HG03060 (cell line): ENCODE measurements around the gene FXYD6.

Experiments used
- ATAC-seq: cut with Tn5 transposase; IDR thresholded peaks from one replicate; pipeline ENCODE4 v1.9.1; 2021; ENCODE audit warnings: low read depth, moderate number of reproducible peaks; ENCODE audit not compliant: unreplicated experiment

The FXYD6 gene

GRCh38 chr11:117833401-117833891 lies 43.0 kb downstream of the FXYD6 start:
- ATAC-seq, result no peak

- no peak for ATAC-seq
Observed at GRCh38 chr11:117832511-117832910, 43.9 kb downstream of the FXYD6 start.

DNA sequence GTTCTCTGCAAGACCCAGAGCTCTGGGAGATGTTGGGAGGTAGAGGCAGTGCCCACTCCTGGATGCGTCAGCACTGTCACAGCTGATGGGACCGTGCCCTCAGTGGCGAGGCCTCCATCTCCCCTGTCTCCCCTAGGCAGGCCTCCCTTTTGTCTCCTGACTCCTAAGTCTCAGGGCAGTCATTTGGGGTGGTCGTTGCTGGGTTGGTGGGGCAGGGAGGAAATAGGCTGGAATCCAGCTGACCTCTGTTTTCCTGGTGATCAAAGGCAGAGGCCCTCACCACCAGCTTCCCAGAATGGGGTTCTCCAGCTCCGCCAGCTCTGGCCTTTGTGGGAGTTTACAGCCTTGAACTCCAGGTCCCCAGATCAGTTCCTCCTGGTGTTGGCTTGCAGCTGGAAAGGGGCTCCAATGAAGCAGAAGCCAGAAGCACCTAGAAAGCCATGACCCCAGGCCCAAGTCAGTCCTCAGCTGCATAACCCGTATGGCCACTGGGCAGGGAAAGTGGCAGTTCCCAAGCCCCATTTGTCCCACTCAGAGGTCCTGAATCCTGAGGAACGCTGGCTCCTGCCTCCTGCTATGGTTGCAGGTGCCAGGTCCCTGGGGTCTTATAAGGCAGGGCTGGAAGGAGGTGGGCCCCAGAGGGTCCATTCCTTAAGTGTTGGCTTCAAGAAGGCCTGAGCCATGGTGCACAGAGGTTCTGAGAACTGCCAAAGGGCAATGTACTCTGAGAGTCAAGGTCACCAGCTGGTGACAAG lies 44.6 kb downstream of the FXYD6 start:
- no peak for ATAC-seq

DNA sequence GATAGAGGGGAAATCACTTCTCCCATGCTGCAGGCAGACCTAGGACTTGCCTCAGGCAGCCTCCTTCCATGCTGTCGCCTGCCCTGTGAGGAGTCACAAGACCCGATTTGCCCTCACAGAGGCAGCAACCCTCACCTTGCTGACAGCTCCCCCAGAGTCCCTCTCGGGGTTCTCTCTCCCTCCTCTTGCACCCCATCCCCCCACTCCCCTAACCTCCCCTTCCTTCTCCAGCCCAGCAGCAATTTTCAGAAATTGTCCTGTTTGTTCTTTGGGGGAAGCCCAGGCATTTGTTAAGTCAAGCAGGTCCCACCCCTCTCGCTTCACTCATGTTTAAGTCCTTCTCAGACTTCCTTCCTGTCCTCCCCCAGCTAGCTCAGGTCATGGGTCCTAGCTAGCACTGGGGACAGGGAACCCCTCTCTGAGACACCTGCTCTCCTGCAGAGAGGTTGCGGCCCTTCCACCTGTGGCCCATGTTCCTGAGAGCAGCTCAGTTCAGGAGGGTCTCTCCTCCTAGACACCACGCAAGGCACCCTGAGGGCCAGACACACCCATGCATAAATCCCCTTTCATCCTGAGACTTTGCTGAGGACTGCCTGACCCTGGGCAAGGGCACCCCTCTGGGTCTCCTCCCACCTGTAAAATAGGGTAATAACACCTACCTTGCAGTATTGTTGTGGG lies 45.6 kb downstream of the FXYD6 start:
- ATAC-seq, result no peak

DNA sequence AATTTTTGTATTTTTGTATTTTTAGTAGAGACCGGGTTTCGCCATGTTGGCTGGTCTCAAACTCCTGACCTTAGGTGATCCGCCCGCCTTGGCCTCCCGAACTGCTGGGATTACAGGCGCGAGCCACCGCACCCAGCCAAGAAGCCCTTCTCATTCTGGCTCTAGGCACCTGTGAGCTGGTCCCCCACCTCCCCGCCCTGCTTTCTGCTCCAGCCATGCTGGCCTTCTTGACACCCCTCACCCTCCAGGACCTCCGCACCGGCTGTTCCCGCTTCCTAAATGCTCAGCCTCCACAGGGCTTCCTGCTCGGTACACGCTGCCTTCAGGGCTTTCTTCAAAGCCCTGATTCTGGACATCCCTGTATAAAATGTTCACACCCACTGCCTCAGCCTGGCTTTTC lies 46.4 kb downstream of the FXYD6 start:
- ATAC-seq, result no peak

- ATAC-seq, result no peak
Observed at GRCh38 chr11:117829369-117829725, 47.1 kb downstream of the FXYD6 start.

DNA sequence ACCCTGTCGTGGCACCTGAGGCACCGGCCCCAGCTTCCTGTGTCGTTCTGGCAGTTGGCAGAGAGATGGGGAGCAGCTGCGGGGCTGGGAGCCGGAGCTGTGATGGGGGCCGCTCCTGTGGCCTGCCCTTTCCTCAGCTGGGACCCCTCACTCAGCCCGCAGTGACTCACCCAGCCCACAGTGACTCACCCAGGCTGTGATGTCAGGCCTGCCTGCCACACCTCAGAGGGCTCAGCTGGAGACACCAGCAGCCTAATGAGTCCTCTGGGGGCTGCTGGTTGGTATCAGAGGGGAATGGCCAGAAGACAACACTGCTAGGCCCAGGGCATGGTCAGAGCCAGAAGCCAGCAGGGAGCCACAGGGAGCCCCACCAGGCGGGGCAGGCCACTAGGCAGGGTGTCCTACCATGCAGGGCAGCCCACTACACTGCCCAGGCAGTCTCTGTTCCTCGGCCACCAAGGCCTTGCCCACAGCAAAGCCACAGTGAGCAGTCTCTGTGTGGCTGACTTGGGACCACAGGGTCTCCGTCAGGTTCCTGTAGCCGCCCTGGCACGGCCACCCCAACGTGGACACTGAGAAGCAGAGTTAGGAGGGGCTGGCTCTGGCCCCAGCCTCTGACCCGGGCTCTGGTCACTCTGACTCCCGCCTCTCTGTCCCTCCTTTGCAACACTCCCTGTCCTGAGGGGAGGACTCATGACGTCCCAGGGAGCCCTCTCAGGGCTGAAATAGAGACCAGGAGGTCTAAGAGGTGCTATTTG lies 47.7 kb downstream of the FXYD6 start:
- ATAC-seq, result peak; percentile 40

- no peak for ATAC-seq
Observed at GRCh38 chr11:117827521-117828511, 48.6 kb downstream of the FXYD6 start.

DNA sequence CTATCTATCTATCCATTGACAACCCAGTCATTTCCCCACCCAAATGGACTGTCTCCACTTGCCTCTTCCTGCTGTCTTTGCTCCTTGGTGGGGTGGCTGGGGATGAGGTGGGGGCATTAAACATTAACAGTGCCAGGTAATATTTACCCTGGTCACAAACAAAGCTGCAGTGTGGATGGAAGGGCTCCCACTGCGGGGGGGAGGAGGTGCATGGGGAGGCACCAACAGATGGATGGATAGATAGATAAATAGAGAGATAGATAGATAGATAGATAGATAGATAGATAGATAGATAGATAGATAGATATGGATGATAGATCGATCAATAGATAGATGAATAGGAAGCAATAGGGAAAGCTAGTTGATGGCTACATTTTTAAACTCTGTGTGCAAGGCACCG lies 49.6 kb downstream of the FXYD6 start:
- no peak for ATAC-seq

GRCh38 chr11:117826190-117826570 lies 50.3 kb downstream of the FXYD6 start:
- ATAC-seq, result no peak

DNA sequence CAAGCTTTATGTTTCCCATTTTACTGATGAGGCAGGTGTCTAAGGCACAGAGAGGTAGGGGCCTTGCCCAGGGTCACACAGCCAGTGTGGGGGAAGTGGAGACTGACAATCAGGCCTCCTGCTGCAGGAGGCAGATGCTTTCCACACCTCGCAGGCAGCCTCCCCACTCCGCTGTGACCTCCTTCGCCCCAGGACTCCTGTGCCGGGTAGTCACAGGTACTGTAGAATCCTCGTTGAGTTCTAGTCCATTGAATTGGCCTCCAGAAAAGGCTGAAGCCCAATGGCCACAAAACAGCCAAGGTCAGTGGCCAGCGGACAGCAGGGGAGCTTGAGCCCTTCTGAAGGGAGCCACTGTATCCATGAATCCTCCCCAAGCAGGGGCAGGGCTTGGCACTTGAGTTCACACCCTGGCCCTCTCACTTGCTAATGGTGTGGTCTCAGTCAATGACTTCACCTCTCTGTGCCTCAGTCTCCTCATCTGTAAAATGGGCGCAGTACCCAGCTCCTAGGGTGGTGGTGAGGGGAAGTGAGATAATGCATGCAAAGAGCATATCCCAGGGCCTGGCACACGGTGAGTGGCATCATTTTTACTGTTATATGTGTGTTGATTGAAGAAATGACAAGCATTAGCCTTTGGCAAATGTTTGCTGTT lies 50.8 kb downstream of the FXYD6 start:
- no peak for ATAC-seq

- no peak for ATAC-seq
Observed at GRCh38 chr11:117824571-117825537, 51.6 kb downstream of the FXYD6 start, which contains the start of gene FXYD2. Gene FXYD2, minus strand, starts transcription at chr11:117824744. Its CDS starts 66 bp downstream, at chr11:117824678.

DNA sequence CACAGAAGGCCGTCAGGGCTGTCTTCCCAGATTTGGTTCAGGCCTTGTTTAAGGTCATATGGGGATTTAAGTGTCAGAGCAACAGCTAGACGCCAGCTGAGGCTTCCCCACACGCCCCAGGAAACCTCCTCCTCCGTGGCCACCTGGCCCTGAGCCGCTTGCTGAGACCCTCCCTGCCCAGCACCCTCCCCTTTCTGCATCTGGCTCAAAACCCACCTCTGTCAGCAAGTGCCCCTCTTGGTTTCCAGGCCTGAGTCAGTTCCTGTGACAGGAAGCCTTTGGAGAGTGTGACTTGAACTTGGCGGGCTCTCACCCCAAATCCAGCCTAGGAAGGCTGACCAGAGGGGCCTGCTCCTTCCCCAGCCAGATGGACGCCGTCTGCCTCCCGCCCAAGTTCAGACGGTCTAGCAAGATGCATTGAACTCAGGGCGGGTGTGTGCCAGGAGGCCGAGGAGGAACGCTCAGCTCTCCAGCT lies 52.5 kb downstream of the FXYD6 start:
- ATAC-seq, result no peak

DNA sequence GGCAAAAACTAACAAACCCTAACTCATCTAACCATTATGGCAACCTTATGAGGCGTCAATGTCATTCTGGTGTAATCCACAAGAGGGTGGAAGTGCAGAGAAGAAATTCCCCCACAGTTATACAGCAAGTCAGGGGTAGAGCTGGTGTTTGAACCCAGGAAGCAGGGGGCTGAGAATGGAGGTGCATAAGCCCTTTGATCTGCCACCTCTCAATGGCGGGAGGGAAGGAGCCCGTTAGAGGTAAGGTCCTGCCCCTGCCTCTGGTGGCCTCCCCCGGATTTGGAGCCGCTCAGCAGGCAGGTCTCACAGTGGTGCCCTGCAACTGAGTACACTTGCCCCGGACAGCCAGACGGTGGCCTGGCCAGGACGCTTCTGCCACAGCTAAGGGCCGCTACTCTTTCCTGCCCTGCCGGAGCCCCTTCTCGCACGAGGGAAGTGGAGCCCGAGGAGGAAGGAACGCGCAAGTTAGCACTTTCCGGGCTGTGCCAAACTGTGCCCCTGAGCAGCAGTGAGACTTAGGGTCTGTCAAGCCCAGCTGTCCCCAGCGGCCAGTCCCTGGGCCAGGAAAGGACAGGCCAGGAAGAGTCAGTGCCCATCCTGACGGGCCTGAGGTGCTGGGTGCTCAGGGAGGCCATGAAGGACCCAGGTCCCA lies 53.0 kb downstream of the FXYD6 start:
- no peak for ATAC-seq

GRCh38 chr11:117822074-117823033 lies 54.1 kb downstream of the FXYD6 start:
- no peak for ATAC-seq

GRCh38 chr11:117821431-117821830 lies 55.0 kb downstream of the FXYD6 start:
- no peak for ATAC-seq

DNA sequence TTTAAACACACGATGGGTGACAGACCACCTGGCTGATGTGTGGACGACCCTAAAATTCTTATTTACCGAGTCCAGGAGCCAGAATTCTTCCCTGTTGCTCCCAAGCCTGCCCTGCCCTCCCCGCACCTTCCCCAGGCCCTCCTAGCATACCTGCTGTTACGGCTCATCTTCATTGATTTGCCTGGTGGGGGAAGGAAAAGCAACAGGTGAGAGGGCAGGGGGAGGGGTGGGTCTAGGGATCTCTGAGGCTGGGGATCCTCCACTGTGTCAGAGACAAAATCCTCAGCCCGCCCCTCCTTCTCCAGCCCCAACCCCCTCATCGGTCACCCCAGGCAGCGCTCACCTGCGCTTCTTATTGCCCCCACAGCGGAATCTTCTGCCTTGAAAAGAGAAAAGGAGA lies 55.9 kb downstream of the FXYD6 start:
- no peak for ATAC-seq
